ENCODE data around the gene ERMP1. TPM values are rescaled to one million over a fixed set of nuclear protein-coding genes. Genes with fewer than 3 reads are reported as not detected.

The ERMP1 gene
- total and polyA plus RNA-seq, 10 of the 15 experiments (the other 5 are each of a cell fraction or from before 2014, with no cell fraction given): 2.4 to 42.1 (median 8.1) TPM

DNA sequence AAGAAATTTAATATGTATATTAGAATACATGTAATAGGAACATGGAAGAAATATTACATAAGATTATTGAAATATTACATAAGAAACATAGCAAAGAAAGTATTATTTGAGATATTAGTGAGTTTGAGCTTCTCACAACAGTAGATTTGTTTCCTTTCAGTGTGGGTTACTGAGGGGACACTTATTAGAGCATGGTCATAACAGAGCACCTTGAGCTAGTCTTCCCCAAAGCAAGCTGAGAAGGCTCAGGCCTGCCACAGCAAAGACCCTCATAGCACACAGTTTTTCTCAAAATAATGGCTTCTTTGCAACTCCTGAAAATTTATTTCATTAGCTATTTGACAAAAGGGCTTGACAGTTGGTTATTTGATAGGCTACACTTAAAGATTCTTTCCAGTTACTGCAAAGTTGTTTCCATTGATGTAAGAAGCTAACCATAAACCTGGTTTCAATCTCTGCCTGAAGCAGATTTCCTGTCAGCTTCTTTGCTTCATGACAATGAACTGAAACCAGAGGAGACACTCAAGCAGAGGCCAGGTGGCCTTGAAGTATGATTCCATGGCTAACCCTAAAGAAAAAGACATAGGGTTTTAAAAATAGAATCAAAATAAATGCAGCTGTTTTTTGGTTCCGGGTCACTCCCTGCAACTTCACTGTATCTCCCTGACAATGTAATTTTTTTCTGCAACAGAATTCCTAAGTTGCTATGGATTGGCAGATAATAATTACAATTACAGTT is 68.6 kb downstream of the ERMP1 start:
- H3K4me1 ChIP-seq (ENCODE audit: control insufficient read depth, insufficient read depth, low read length): peaks cover 30% of the 10 kb centered on the region
- POLR2A ChIA-PET: interaction anchor here (0.6 to 1.0 kb wide), 3 partner anchors 8 to 69 kb away, joined by 3 to 6 read pairs (median 4); no protein-coding TSS in a partner anchor
- no TSS peak for BruUV-seq (replicated peaks)
- no peak overlapping the region for H2AFZ ChIP-seq (ENCODE audit: control insufficient read depth, low read depth, low read length)
- H3K4me3 ChIP-seq: no peak overlapping the region
- ATAC-seq (peak; percentile 80), DNase-seq (ENCODE audit: low read depth, low spot score) (peak; percentile 48), FAIRE-seq (no peak)
- CTCF ChIA-PET: interaction anchor here (1.0 to 2.5 kb wide), 8 partner anchors 9 to 290 kb away, joined by 3 to 24 read pairs (median 4); no protein-coding TSS in a partner anchor
- H3K4me2 ChIP-seq (ENCODE audit: control insufficient read depth, insufficient read depth): peak overlapping the region; percentile 57; the same call in 1 of the 2 replicates
- no peaks in the 10 kb centered on the region for H3K27me3 ChIP-seq (replicated peaks in 1 of 2; ENCODE audit: control insufficient read depth in 2 of 2, insufficient read depth in 2 of 2, low read length in 1 of 2)
- H3K9me3 ChIP-seq (replicated peaks; ENCODE audit: control insufficient read depth, insufficient read depth, low read length): no peaks in the 10 kb centered on the region; the same call in 1 of the 3 replicates
- 67% methylated on average over 1 of the region's 1 CpG for WGBS (ENCODE audit: insufficient coverage, insufficient replicate concordance, low lambda C conversion rate, missing lambda C conversion rate)
- H3K9ac ChIP-seq (ENCODE audit: control insufficient read depth, insufficient read depth, low read length): no peak overlapping the region; the same call in 1 of the 2 replicates
- SMC1A ChIA-PET (ENCODE audit: uncharacterized antibody, unreplicated experiment): interaction anchor here (0.8 to 2.9 kb wide), 14 partner anchors 9 to 290 kb away, joined by 3 to 20 read pairs (median 4); no protein-coding TSS in a partner anchor
- H4K20me1 ChIP-seq (ENCODE audit: control insufficient read depth, insufficient read depth): no peaks in the 10 kb centered on the region
- H3K36me3 ChIP-seq (ENCODE audit: control insufficient read depth in 2 of 2, insufficient read depth in 2 of 2, low read length in 1 of 2): peaks cover 9 to 48% of the 10 kb centered on the region in 2 experiments
- H3K27ac ChIP-seq (ENCODE audit: control insufficient read depth, insufficient read depth): peak overlapping the region; percentile 51
- no peaks in the 10 kb centered on the region for H3K79me2 ChIP-seq (ENCODE audit: control insufficient read depth, insufficient read depth, low read length)
- intact Hi-C loops (cut with micrococcal nuclease; ENCODE audit: unreplicated experiment): no loop called here
- in situ Hi-C loops (cut with MboI): no loop called here
- RAD21 ChIA-PET (ENCODE audit: unreplicated experiment): interaction anchor here (0.6 to 2.1 kb wide), 6 partner anchors 10 to 155 kb away, joined by 3 to 8 read pairs (median 6); partner anchors contain the start of genes ERMP1 and RIC1
- peak; percentile 58; the same call in 1 of the 2 replicates for TF ChIP-seq TCF3 (IDR thresholded peaks at IDR 0.05; ENCODE audit: borderline replicate concordance, insufficient read depth, low read depth, low read length)
- TF ChIP-seq EP300 (IDR thresholded peaks at IDR 0.05; ENCODE audit: borderline replicate concordance in 1 of 2, control insufficient read depth in 1 of 2, low read depth in 2 of 2, low read length in 2 of 2): 0 out of 4 replicates have a peak, but pooled peaks have one; percentile 38 to 39
- TF ChIP-seq, protein P1, sequence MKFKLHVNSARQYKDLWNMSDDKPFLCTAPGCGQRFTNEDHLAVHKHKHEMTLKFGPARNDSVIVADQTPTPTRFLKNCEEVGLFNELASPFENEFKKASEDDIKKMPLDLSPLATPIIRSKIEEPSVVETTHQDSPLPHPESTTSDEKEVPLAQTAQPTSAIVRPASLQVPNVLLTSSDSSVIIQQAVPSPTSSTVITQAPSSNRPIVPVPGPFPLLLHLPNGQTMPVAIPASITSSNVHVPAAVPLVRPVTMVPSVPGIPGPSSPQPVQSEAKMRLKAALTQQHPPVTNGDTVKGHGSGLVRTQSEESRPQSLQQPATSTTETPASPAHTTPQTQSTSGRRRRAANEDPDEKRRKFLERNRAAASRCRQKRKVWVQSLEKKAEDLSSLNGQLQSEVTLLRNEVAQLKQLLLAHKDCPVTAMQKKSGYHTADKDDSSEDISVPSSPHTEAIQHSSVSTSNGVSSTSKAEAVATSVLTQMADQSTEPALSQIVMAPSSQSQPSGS (IDR thresholded peaks at IDR 0.05; ENCODE audit: low read length): 0 out of 2 replicates have a peak, but pooled peaks have one; percentile 39
- no peak for TF ChIP-seq ZZZ3 (IDR thresholded peaks at IDR 0.05; ENCODE audit: control insufficient read depth, insufficient read length, low read depth)
- TF ChIP-seq NFYA (IDR thresholded peaks at IDR 0.05; ENCODE audit: borderline replicate concordance, low read depth, low read length): no peak
- peak; percentile 41; the same call in 1 of the 2 replicates for TF ChIP-seq NFIC (IDR thresholded peaks at IDR 0.05; ENCODE audit: low read depth, low read length)
- TF ChIP-seq, protein P2, sequence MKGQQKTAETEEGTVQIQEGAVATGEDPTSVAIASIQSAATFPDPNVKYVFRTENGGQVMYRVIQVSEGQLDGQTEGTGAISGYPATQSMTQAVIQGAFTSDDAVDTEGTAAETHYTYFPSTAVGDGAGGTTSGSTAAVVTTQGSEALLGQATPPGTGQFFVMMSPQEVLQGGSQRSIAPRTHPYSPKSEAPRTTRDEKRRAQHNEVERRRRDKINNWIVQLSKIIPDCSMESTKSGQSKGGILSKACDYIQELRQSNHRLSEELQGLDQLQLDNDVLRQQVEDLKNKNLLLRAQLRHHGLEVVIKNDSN (IDR thresholded peaks at IDR 0.05; ENCODE audit: borderline replicate concordance, extremely low read length, insufficient read depth, low read depth, low read length): no peak
- peak; percentile 64 for TF ChIP-seq MEF2A (IDR thresholded peaks at IDR 0.05; ENCODE audit: insufficient read depth, low read depth, low read length)
- peak; percentile 70 for TF ChIP-seq EED (IDR thresholded peaks at IDR 0.05; ENCODE audit: low read depth)
- 0 out of 2 replicates have a peak, but pooled peaks have one; percentile 18 for TF ChIP-seq FOXM1 (IDR thresholded peaks at IDR 0.05; ENCODE audit: low read depth, low read length)
- no peak for TF ChIP-seq HDAC6 (IDR thresholded peaks at IDR 0.05; ENCODE audit: unreplicated experiment)
- no peak for TF ChIP-seq IKZF1 (conservative IDR thresholded peaks at IDR 0.05)
- TF ChIP-seq IKZF2 (IDR thresholded peaks at IDR 0.05): peak in 1 of 2 experiments; percentile 53; a peak in 1 of 4 replicates
- TF ChIP-seq BRCA1 (IDR thresholded peaks at IDR 0.05; ENCODE audit: low read depth, low read length): no peak
- TF ChIP-seq TCF12 (IDR thresholded peaks at IDR 0.05; ENCODE audit: low read depth, low read length): peak; percentile 77
- TF ChIP-seq, protein P3, sequence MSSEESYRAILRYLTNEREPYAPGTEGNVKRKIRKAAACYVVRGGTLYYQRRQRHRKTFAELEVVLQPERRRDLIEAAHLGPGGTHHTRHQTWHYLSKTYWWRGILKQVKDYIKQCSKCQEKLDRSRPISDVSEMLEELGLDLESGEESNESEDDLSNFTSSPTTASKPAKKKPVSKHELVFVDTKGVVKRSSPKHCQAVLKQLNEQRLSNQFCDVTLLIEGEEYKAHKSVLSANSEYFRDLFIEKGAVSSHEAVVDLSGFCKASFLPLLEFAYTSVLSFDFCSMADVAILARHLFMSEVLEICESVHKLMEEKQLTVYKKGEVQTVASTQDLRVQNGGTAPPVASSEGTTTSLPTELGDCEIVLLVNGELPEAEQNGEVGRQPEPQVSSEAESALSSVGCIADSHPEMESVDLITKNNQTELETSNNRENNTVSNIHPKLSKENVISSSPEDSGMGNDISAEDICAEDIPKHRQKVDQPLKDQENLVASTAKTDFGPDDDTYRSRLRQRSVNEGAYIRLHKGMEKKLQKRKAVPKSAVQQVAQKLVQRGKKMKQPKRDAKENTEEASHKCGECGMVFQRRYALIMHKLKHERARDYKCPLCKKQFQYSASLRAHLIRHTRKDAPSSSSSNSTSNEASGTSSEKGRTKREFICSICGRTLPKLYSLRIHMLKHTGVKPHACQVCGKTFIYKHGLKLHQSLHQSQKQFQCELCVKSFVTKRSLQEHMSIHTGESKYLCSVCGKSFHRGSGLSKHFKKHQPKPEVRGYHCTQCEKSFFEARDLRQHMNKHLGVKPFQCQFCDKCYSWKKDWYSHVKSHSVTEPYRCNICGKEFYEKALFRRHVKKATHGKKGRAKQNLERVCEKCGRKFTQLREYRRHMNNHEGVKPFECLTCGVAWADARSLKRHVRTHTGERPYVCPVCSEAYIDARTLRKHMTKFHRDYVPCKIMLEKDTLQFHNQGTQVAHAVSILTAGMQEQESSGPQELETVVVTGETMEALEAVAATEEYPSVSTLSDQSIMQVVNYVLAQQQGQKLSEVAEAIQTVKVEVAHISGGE (CRISPR knock-in tag; IDR thresholded peaks at IDR 0.05): no peak

All from GM12878 (cell line).